Right hindlimb (tissue), 1 donor: ENCODE data around the gene LAMA4.

ENCODE experiments used
- DNase-seq: peaks from one replicate; pipeline ENCODE4 v3.0.0-alpha.2; 2018

The LAMA4 gene

GRCh38 chr6:112253841-112254816 is at the start of gene LAMA4:
LAMA4 (minus strand) TSS chr6:112254567; CDS start chr6:112254150, 417 bp downstream.
- peak; percentile 86 for DNase-seq

- DNase-seq, result no peak
Observed at GRCh38 chr6:112302142-112302705, 47.9 kb upstream of the LAMA4 start.

GRCh38 chr6:112300896-112301295 is 46.5 kb upstream of the LAMA4 start:
- no peak for DNase-seq

- no peak for DNase-seq
Observed at GRCh38 chr6:112298816-112299281, 44.5 kb upstream of the LAMA4 start.

- DNase-seq, result peak; percentile 56
Observed at GRCh38 chr6:112298021-112298745, 43.8 kb upstream of the LAMA4 start.

- DNase-seq, result no peak
Observed at GRCh38 chr6:112296694-112297093, 42.3 kb upstream of the LAMA4 start.

- DNase-seq, result no peak
Observed at GRCh38 chr6:112296122-112296521, 41.8 kb upstream of the LAMA4 start.

- DNase-seq, result no peak
Observed at GRCh38 chr6:112291161-112291762, 36.9 kb upstream of the LAMA4 start.

GRCh38 chr6:112289038-112289566 is 34.7 kb upstream of the LAMA4 start:
- DNase-seq, result peak; percentile 98

- peak; percentile 61 for DNase-seq
Observed at GRCh38 chr6:112288475-112288874, 34.1 kb upstream of the LAMA4 start.

- DNase-seq, result peak; percentile 61
Observed at GRCh38 chr6:112287577-112288225, 33.3 kb upstream of the LAMA4 start.

- no peak for DNase-seq
Observed at GRCh38 chr6:112286500-112287144, 32.3 kb upstream of the LAMA4 start.

GRCh38 chr6:112286010-112286409 is 31.6 kb upstream of the LAMA4 start:
- DNase-seq, result no peak

- no peak for DNase-seq
Observed at GRCh38 chr6:112284603-112285002, 30.2 kb upstream of the LAMA4 start.

GRCh38 chr6:112283621-112284020 is 29.3 kb upstream of the LAMA4 start:
- DNase-seq, result no peak

- DNase-seq, result peak; percentile 92
Observed at GRCh38 chr6:112281821-112282615, 27.7 kb upstream of the LAMA4 start.

GRCh38 chr6:112279031-112279935 is 24.9 kb upstream of the LAMA4 start:
- DNase-seq, result peak; percentile 67

- no peak for DNase-seq
Observed at GRCh38 chr6:112275365-112275764, 21.0 kb upstream of the LAMA4 start.

- DNase-seq, result no peak
Observed at GRCh38 chr6:112274774-112275173, 20.4 kb upstream of the LAMA4 start.

GRCh38 chr6:112272799-112273198 is 18.4 kb upstream of the LAMA4 start:
- no peak for DNase-seq
